ENCODE data around the gene RAB9B. TPM values are rescaled to one million over a fixed set of nuclear protein-coding genes. Genes with fewer than 3 reads are reported as not detected.

Gene RAB9B, protein sequence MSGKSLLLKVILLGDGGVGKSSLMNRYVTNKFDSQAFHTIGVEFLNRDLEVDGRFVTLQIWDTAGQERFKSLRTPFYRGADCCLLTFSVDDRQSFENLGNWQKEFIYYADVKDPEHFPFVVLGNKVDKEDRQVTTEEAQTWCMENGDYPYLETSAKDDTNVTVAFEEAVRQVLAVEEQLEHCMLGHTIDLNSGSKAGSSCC
- total RNA-seq (2021; ENCODE audit: unreplicated experiment) (0.62 TPM), Bru-seq, nascent RNA (percentile 34 among the genes with signal in this experiment), BruChase-seq, experiment 1, labeled RNA remaining after a 2-hour chase (percentile 47 among the genes with signal in this experiment), BruChase-seq, experiment 2, labeled RNA remaining after a 6-hour chase (percentile 49 among the genes with signal in this experiment)
- 0.23 TPM for polyA plus RNA-seq (2012; ENCODE audit: insufficient read length)
- long read RNA-seq, partial matches to known transcripts: 0 of 2 reads
- long read RNA-seq, other reads (novel, unspliced or antisense): 2 of 2 reads

DNA sequence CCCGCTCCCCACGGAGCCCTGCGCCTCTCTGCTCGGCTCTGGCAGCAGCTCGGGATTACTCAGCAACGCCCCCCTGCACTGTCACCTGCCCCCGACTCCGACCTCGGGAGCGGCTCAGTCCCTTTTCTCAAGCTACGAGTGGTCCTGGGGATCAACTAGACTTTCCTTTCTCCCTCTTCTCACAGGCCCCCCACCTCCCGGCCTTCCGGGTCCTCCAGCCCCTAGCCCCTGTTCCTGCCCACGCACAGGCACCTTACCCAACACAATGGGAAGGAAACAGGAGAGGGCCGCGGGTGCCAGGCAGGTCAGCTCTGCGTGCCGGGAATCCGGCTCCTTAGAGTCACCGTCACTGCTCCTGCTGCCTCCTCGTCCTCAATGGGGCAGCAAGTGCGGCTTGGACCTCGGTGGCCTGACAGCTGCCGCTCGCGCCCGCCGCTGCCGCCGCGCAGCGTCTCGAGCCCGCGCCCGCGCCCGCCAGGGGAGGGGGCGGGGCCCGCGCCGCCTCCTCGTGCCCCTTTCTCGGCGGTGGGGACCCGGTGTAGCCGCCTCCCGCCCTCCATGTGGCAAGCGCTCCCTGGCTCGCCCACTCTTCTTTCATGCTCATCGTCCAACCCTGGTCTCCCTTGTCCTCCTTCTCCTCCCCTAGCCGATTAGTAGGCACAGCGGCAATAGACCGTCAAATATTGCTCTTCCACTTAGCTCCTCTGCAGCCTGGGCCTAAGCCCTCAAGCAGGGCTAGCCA is at the start of gene RAB9B:
TSS of gene RAB9B (minus strand) at position 455 of the 742 bp plus-strand sequence. CDS start 6,473 bp downstream, outside the sequence.
- no peak for TF ChIP-seq POLR2AphosphoS5 (IDR thresholded peaks at IDR 0.05; ENCODE audit: low read depth, low read length)
- no peak for TF ChIP-seq TCF7L2 (IDR thresholded peaks at IDR 0.05; ENCODE audit: low read depth, low read length)
- TF ChIP-seq, protein P1, sequence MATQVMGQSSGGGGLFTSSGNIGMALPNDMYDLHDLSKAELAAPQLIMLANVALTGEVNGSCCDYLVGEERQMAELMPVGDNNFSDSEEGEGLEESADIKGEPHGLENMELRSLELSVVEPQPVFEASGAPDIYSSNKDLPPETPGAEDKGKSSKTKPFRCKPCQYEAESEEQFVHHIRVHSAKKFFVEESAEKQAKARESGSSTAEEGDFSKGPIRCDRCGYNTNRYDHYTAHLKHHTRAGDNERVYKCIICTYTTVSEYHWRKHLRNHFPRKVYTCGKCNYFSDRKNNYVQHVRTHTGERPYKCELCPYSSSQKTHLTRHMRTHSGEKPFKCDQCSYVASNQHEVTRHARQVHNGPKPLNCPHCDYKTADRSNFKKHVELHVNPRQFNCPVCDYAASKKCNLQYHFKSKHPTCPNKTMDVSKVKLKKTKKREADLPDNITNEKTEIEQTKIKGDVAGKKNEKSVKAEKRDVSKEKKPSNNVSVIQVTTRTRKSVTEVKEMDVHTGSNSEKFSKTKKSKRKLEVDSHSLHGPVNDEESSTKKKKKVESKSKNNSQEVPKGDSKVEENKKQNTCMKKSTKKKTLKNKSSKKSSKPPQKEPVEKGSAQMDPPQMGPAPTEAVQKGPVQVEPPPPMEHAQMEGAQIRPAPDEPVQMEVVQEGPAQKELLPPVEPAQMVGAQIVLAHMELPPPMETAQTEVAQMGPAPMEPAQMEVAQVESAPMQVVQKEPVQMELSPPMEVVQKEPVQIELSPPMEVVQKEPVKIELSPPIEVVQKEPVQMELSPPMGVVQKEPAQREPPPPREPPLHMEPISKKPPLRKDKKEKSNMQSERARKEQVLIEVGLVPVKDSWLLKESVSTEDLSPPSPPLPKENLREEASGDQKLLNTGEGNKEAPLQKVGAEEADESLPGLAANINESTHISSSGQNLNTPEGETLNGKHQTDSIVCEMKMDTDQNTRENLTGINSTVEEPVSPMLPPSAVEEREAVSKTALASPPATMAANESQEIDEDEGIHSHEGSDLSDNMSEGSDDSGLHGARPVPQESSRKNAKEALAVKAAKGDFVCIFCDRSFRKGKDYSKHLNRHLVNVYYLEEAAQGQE (IDR thresholded peaks at IDR 0.05; ENCODE audit: insufficient read depth in 1 of 2, low read depth in 2 of 2, low read length in 1 of 2): no peak
- TF ChIP-seq SIN3A (IDR thresholded peaks at IDR 0.05; ENCODE audit: borderline replicate concordance, insufficient read depth, low read depth, low read length): no peak
- TF ChIP-seq, protein P2, sequence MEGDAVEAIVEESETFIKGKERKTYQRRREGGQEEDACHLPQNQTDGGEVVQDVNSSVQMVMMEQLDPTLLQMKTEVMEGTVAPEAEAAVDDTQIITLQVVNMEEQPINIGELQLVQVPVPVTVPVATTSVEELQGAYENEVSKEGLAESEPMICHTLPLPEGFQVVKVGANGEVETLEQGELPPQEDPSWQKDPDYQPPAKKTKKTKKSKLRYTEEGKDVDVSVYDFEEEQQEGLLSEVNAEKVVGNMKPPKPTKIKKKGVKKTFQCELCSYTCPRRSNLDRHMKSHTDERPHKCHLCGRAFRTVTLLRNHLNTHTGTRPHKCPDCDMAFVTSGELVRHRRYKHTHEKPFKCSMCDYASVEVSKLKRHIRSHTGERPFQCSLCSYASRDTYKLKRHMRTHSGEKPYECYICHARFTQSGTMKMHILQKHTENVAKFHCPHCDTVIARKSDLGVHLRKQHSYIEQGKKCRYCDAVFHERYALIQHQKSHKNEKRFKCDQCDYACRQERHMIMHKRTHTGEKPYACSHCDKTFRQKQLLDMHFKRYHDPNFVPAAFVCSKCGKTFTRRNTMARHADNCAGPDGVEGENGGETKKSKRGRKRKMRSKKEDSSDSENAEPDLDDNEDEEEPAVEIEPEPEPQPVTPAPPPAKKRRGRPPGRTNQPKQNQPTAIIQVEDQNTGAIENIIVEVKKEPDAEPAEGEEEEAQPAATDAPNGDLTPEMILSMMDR (IDR thresholded peaks at IDR 0.05): no peak
- in situ Hi-C loops (cut with HindIII; ENCODE audit: low pct_unique_long_range_greater_than_20kb, low sequenced_read_pairs) (no loop called here), intact Hi-C loops (cut with micrococcal nuclease; ENCODE audit: unreplicated experiment) (no loop called here)
- BruUV-seq (replicated peaks): no TSS peak
- Histone ChIP-seq H3K4me1 (ENCODE audit: control insufficient read depth, insufficient read depth, low read length) (no peaks in the 10 kb centered on the region), H3K9me3 (ENCODE audit: control insufficient read depth, insufficient read depth, low read depth, low read length) (no peaks in the 10 kb centered on the region), H3K27me3 (ENCODE audit: control insufficient read depth, insufficient read depth, low read length) (peaks cover 12% of the 10 kb centered on the region), H3K27ac (ENCODE audit: low read length) (no peak within 1 kb of the TSS), H3K4me3 (ENCODE audit: low read depth in 2 of 2, low read length in 2 of 2) (peak within 1 kb of the TSS; percentile 63 to 73), H3K36me3 (ENCODE audit: control insufficient read depth, insufficient read depth, low read length) (no peaks in the 10 kb centered on the region)
- ATAC-seq: peak; percentile 95
- ChIA-PET CTCF (interaction anchor here (1.5 kb wide), 1 partner anchor 13 kb away, joined by 4 read pairs; no protein-coding TSS in a partner anchor), POLR2A (no interaction called here)
- peak; percentile 1 for DNase-seq (ENCODE audit: low read depth, low spot score)

DNA sequence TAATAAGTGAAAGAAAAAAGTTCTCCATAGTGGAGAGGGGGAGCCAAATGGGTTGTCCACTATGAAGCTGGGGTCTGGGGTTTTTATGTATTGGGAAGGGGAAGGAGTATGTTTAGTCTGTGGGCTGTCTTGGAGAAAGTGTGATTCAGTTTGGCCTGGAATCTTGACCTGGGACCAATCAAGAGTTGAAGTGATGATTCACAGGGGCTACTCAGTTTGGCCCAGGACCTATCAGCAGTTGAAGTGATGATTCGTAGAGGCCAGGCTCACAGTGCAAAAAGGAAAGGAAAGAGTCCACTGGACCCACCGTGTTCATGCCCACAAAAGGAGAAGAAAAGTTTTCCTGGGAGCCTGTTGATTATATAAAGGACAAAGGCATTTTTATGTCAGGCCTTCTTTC is 47.3 kb upstream of the RAB9B start:
- Histone ChIP-seq H3K36me3 (ENCODE audit: control insufficient read depth, insufficient read depth, low read length) (no peaks in the 10 kb centered on the region), H3K27ac (ENCODE audit: low read length) (no peak overlapping the region), H3K27me3 (ENCODE audit: control insufficient read depth, insufficient read depth, low read length) (no peaks in the 10 kb centered on the region), H3K9me3 (ENCODE audit: control insufficient read depth, insufficient read depth, low read depth, low read length) (no peaks in the 10 kb centered on the region), H3K4me3 (ENCODE audit: low read depth in 2 of 2, low read length in 2 of 2) (no peak overlapping the region), H3K4me1 (ENCODE audit: control insufficient read depth, insufficient read depth, low read length) (no peaks in the 10 kb centered on the region; the same call in 1 of the 2 replicates)
- TF ChIP-seq POLR2AphosphoS5 (IDR thresholded peaks at IDR 0.05; ENCODE audit: low read depth, low read length) (no peak), SIN3A (IDR thresholded peaks at IDR 0.05; ENCODE audit: borderline replicate concordance, insufficient read depth, low read depth, low read length) (no peak)
- TF ChIP-seq, protein P1 (IDR thresholded peaks at IDR 0.05; ENCODE audit: insufficient read depth in 1 of 2, low read depth in 2 of 2, low read length in 1 of 2): no peak
- TF ChIP-seq, protein P2 (IDR thresholded peaks at IDR 0.05): no peak
- in situ Hi-C loops (cut with HindIII; ENCODE audit: low pct_unique_long_range_greater_than_20kb, low sequenced_read_pairs): no loop called here
- DNase-seq (ENCODE audit: low read depth, low spot score): no peak
- ChIA-PET POLR2A (no interaction called here), CTCF (no interaction called here)
- peak; percentile 56; the same call in 1 of the 2 replicates for ATAC-seq
- no TSS peak for BruUV-seq (replicated peaks)
- intact Hi-C loops (cut with micrococcal nuclease; ENCODE audit: unreplicated experiment): no loop called here
